Measurements from ENCODE around the gene ETV6.
"Not testable (repeated sequence)": the region's sequence is repeated elsewhere in the genome, so short reads cannot be mapped to it uniquely, and the experiment has no call there.

Gene ETV6

GRCh38 chr12:11896417-11896929 is 247.0 kb downstream of the ETV6 start:
- H3K9me3 ChIP-seq (ENCODE audit: control insufficient read depth, low read length): no peaks in the 10 kb centered on the region
- no peak overlapping the region for H3K27ac ChIP-seq (ENCODE audit: low read depth, low read length, severe bottlenecking)
- H3K36me3 ChIP-seq (ENCODE audit: control insufficient read depth, insufficient read depth, low read length): peaks cover 19% of the 10 kb centered on the region
- no peak overlapping the region for H3K4me3 ChIP-seq (ENCODE audit: extremely low read depth, insufficient read depth, low read length, poor library complexity, severe bottlenecking)
- H3K4me1 ChIP-seq (ENCODE audit: control insufficient read depth, insufficient read depth, low read length, poor library complexity, severe bottlenecking): no peaks in the 10 kb centered on the region
- WGBS, 2 experiments (ENCODE audit: insufficient coverage in 2 of 2): 80 to 100% methylated on average over 1 of the region's 3 CpGs

GRCh38 chr12:11897923-11898322 is 248.4 kb downstream of the ETV6 start:
- no CpG with 5 or more reads among the region's 2 CpGs for WGBS, 2 experiments (ENCODE audit: insufficient coverage in 2 of 2)
- no peak overlapping the region for H3K4me3 ChIP-seq (ENCODE audit: extremely low read depth, insufficient read depth, low read length, poor library complexity, severe bottlenecking)
- no peaks in the 10 kb centered on the region for H3K9me3 ChIP-seq (ENCODE audit: control insufficient read depth, low read length)
- H3K36me3 ChIP-seq (ENCODE audit: control insufficient read depth, insufficient read depth, low read length): peaks cover 5% of the 10 kb centered on the region
- no peak overlapping the region for H3K27ac ChIP-seq (ENCODE audit: low read depth, low read length, severe bottlenecking)
- no peaks in the 10 kb centered on the region for H3K4me1 ChIP-seq (ENCODE audit: control insufficient read depth, insufficient read depth, low read length, poor library complexity, severe bottlenecking)

- Histone ChIP-seq H3K27ac (ENCODE audit: low read depth, low read length, severe bottlenecking) (no peak overlapping the region), H3K4me3 (ENCODE audit: extremely low read depth, insufficient read depth, low read length, poor library complexity, severe bottlenecking) (no peak overlapping the region), H3K36me3 (ENCODE audit: control insufficient read depth, insufficient read depth, low read length) (no peaks in the 10 kb centered on the region), H3K4me1 (ENCODE audit: control insufficient read depth, insufficient read depth, low read length, poor library complexity, severe bottlenecking) (no peaks in the 10 kb centered on the region), H3K9me3 (ENCODE audit: control insufficient read depth, low read length) (peaks cover 7% of the 10 kb centered on the region)
- 87 to 94% methylated on average over 4 to 6 of the region's 9 CpGs for WGBS, 2 experiments (ENCODE audit: insufficient coverage in 2 of 2)
Observed at GRCh38 chr12:11901701-11902524, 252.4 kb downstream of the ETV6 start.

GRCh38 chr12:11902525-11902875 is 253.0 kb downstream of the ETV6 start:
- H3K9me3 ChIP-seq (ENCODE audit: control insufficient read depth, low read length): peaks cover 7% of the 10 kb centered on the region
- H3K4me1 ChIP-seq (ENCODE audit: control insufficient read depth, insufficient read depth, low read length, poor library complexity, severe bottlenecking): no peaks in the 10 kb centered on the region
- H3K4me3 ChIP-seq (ENCODE audit: extremely low read depth, insufficient read depth, low read length, poor library complexity, severe bottlenecking): no peak overlapping the region
- no peak overlapping the region for H3K27ac ChIP-seq (ENCODE audit: low read depth, low read length, severe bottlenecking)
- WGBS, 2 experiments (ENCODE audit: insufficient coverage in 2 of 2): 93 to 100% methylated on average over 2 of the region's 4 CpGs
- no peaks in the 10 kb centered on the region for H3K36me3 ChIP-seq (ENCODE audit: control insufficient read depth, insufficient read depth, low read length)

GRCh38 chr12:11904124-11904523 is 254.7 kb downstream of the ETV6 start:
- Histone ChIP-seq H3K4me1 (ENCODE audit: control insufficient read depth, insufficient read depth, low read length, poor library complexity, severe bottlenecking) (no peaks in the 10 kb centered on the region), H3K4me3 (ENCODE audit: extremely low read depth, insufficient read depth, low read length, poor library complexity, severe bottlenecking) (no peak overlapping the region)
- 83 to 94% methylated on average over 1 to 2 of the region's 3 CpGs for WGBS, 2 experiments (ENCODE audit: insufficient coverage in 2 of 2)

GRCh38 chr12:11905534-11905933 is 256.1 kb downstream of the ETV6 start:
- H3K36me3 ChIP-seq (ENCODE audit: control insufficient read depth, insufficient read depth, low read length): no peaks in the 10 kb centered on the region
- H3K4me1 ChIP-seq (ENCODE audit: control insufficient read depth, insufficient read depth, low read length, poor library complexity, severe bottlenecking): no peaks in the 10 kb centered on the region

More at GRCh38 chr12:11904124-11904523, 254.7 kb downstream of the ETV6 start:
- no peak overlapping the region for H3K27ac ChIP-seq (ENCODE audit: low read depth, low read length, severe bottlenecking)
- H3K9me3 ChIP-seq (ENCODE audit: control insufficient read depth, low read length): peaks cover 12% of the 10 kb centered on the region
- H3K36me3 ChIP-seq (ENCODE audit: control insufficient read depth, insufficient read depth, low read length): no peaks in the 10 kb centered on the region

GRCh38 chr12:11906286-11906935 is 256.9 kb downstream of the ETV6 start:
- Histone ChIP-seq H3K36me3 (ENCODE audit: control insufficient read depth, insufficient read depth, low read length) (no peaks in the 10 kb centered on the region), H3K27ac (ENCODE audit: low read depth, low read length, severe bottlenecking) (no peak overlapping the region), H3K4me3 (ENCODE audit: extremely low read depth, insufficient read depth, low read length, poor library complexity, severe bottlenecking) (no peak overlapping the region), H3K9me3 (ENCODE audit: control insufficient read depth, low read length) (peaks cover 12% of the 10 kb centered on the region), H3K4me1 (ENCODE audit: control insufficient read depth, insufficient read depth, low read length, poor library complexity, severe bottlenecking) (no peaks in the 10 kb centered on the region)
- 90 to 100% methylated on average over 1 of the region's 5 CpGs for WGBS, 2 experiments (ENCODE audit: insufficient coverage in 2 of 2)

More at GRCh38 chr12:11905534-11905933, 256.1 kb downstream of the ETV6 start:
- Histone ChIP-seq H3K9me3 (ENCODE audit: control insufficient read depth, low read length) (peaks cover 12% of the 10 kb centered on the region), H3K27ac (ENCODE audit: low read depth, low read length, severe bottlenecking) (no peak overlapping the region), H3K4me3 (ENCODE audit: extremely low read depth, insufficient read depth, low read length, poor library complexity, severe bottlenecking) (no peak overlapping the region)

- Histone ChIP-seq H3K36me3 (ENCODE audit: control insufficient read depth, insufficient read depth, low read length) (no peaks in the 10 kb centered on the region), H3K27ac (ENCODE audit: low read depth, low read length, severe bottlenecking) (no peak overlapping the region), H3K4me3 (ENCODE audit: extremely low read depth, insufficient read depth, low read length, poor library complexity, severe bottlenecking) (no peak overlapping the region), H3K4me1 (ENCODE audit: control insufficient read depth, insufficient read depth, low read length, poor library complexity, severe bottlenecking) (no peaks in the 10 kb centered on the region), H3K9me3 (ENCODE audit: control insufficient read depth, low read length) (peaks cover 12% of the 10 kb centered on the region)
Observed at GRCh38 chr12:11907625-11908024, 258.2 kb downstream of the ETV6 start.

GRCh38 chr12:11909406-11909805 is 259.9 kb downstream of the ETV6 start:
- not testable (repeated sequence) for H3K4me3 ChIP-seq (ENCODE audit: extremely low read depth, insufficient read depth, low read length, poor library complexity, severe bottlenecking); H3K4me1 ChIP-seq (ENCODE audit: control insufficient read depth, insufficient read depth, low read length, poor library complexity, severe bottlenecking); H3K36me3 ChIP-seq (ENCODE audit: control insufficient read depth, insufficient read depth, low read length); H3K27ac ChIP-seq (ENCODE audit: low read depth, low read length, severe bottlenecking)
- H3K9me3 ChIP-seq (ENCODE audit: control insufficient read depth, low read length): peaks cover 12% of the 10 kb centered on the region
- 92 to 95% methylated on average over 7 to 8 of the region's 9 CpGs for WGBS, 2 experiments (ENCODE audit: insufficient coverage in 2 of 2)

GRCh38 chr12:11916113-11916512 is 266.6 kb downstream of the ETV6 start:
- H3K27ac ChIP-seq (ENCODE audit: low read depth, low read length, severe bottlenecking): no peak overlapping the region
- 100% methylated on average over 1 of the region's 1 CpG for WGBS, 2 experiments (ENCODE audit: insufficient coverage in 2 of 2)
- no peaks in the 10 kb centered on the region for H3K9me3 ChIP-seq (ENCODE audit: control insufficient read depth, low read length)
- no peaks in the 10 kb centered on the region for H3K36me3 ChIP-seq (ENCODE audit: control insufficient read depth, insufficient read depth, low read length)
- no peak overlapping the region for H3K4me3 ChIP-seq (ENCODE audit: extremely low read depth, insufficient read depth, low read length, poor library complexity, severe bottlenecking)
- no peaks in the 10 kb centered on the region for H3K4me1 ChIP-seq (ENCODE audit: control insufficient read depth, insufficient read depth, low read length, poor library complexity, severe bottlenecking)

- H3K9me3 ChIP-seq (ENCODE audit: control insufficient read depth, low read length): no peaks in the 10 kb centered on the region
- 60 to 100% methylated on average over 1 of the region's 1 CpG for WGBS, 2 experiments (ENCODE audit: insufficient coverage in 2 of 2)
- no peak overlapping the region for H3K27ac ChIP-seq (ENCODE audit: low read depth, low read length, severe bottlenecking)
- no peaks in the 10 kb centered on the region for H3K4me1 ChIP-seq (ENCODE audit: control insufficient read depth, insufficient read depth, low read length, poor library complexity, severe bottlenecking)
- H3K36me3 ChIP-seq (ENCODE audit: control insufficient read depth, insufficient read depth, low read length): no peaks in the 10 kb centered on the region
- no peak overlapping the region for H3K4me3 ChIP-seq (ENCODE audit: extremely low read depth, insufficient read depth, low read length, poor library complexity, severe bottlenecking)
Observed at GRCh38 chr12:11916771-11917170, 267.3 kb downstream of the ETV6 start.

Measured in mesodermal cell (in vitro differentiated cells).